Measurements from ENCODE around the gene PCAT6.
"Not testable (repeated sequence)": the region's sequence is repeated elsewhere in the genome, so short reads cannot be mapped to it uniquely, and the experiment has no call there.

The PCAT6 gene

DNA sequence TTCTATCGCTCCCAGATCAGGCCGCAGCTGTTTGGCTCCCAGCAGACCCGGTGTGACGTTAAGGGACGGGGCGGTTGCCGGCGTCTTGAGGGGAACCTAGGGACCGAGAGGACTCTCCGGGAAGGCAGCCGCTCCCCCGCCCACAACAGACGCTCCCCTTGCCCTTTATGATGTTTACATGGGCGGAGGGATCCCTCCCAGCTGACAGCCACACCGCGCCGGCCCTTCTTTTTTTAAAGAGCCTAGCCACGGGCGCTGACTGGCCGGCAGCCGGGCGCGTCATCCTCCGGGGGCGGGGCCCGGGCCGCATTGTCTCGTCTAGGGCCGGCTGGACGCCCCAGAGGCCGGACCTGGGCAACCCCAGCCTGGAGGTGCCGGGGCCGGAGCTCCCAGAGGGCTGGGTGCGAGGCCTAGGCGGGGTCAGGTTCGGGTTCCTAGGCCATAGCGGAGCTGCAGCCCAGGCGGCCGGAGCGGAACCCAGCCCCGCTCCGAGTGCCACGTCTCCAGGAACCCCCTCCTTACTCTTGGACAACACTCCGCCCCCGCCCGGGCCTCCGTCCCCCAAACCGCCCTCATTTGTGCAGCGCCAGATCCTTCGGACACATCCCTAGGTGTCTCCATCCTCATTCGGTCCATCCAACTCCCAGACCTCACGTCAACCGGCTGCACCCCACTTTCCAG lies at the start of gene PCAT6:
PCAT6 (plus strand) TSS at position 340 of the 681 bp plus-strand sequence.
- Histone ChIP-seq H3K9me3 (ENCODE audit: control insufficient read depth in 2 of 2, low read length in 2 of 2) (no peaks in the 10 kb centered on the region), H3K4me3 (ENCODE audit: low read length in 2 of 2) (peak within 1 kb of the TSS; percentile 80 to 91), H3K27me3 (ENCODE audit: control insufficient read depth in 2 of 2, insufficient read depth in 2 of 2, low read length in 2 of 2) (no peaks in the 10 kb centered on the region), H3K4me1 (ENCODE audit: control insufficient read depth in 2 of 2, insufficient read depth in 2 of 2, low read length in 2 of 2) (peaks cover 16 to 40% of the 10 kb centered on the region in 2 donors), H3K36me3 (ENCODE audit: control insufficient read depth in 2 of 2, insufficient read depth in 2 of 2, low read length in 2 of 2) (no peaks in the 10 kb centered on the region), H3K27ac (ENCODE audit: low read depth in 2 of 2, low read length in 2 of 2) (peak within 1 kb of the TSS; percentile 77 to 91), H3K9ac (ENCODE audit: low read depth in 1 of 2, low read length in 2 of 2) (peak within 1 kb of the TSS; percentile 75 to 83)

DNA sequence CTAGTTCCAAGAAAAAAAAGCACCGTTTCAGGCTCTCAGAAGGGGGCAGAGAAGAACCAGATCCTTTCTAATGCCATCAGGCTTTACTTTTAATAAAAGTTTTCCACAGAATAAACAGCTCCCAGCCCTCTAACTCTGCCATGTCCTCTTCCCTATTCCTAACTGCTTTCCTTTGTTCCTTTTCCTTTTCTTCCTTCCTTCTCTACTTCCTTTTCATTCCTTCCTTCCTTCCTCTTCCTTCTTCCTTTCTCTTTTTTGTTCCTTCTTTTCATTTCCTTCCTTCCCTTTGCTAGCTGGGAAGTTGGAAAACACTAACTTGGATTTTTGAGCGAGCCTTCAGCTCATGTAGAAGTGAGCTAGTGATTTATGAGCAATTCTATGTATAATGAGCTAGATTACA lies 48.7 kb upstream of the PCAT6 start:
- H3K36me3 ChIP-seq (ENCODE audit: control insufficient read depth in 2 of 2, insufficient read depth in 2 of 2, low read length in 2 of 2) = peaks cover 57 to 76% of the 10 kb centered on the region in 2 donors
- no peak overlapping the region for H3K27ac ChIP-seq (ENCODE audit: low read depth in 2 of 2, low read length in 2 of 2)
- H3K4me1 ChIP-seq (ENCODE audit: control insufficient read depth in 2 of 2, insufficient read depth in 2 of 2, low read length in 2 of 2) = no peaks in the 10 kb centered on the region
- H3K9ac ChIP-seq (ENCODE audit: low read depth in 1 of 2, low read length in 2 of 2) = no peak overlapping the region
- H3K27me3 ChIP-seq (ENCODE audit: control insufficient read depth in 2 of 2, insufficient read depth in 2 of 2, low read length in 2 of 2) = no peaks in the 10 kb centered on the region
- H3K9me3 ChIP-seq (ENCODE audit: control insufficient read depth in 2 of 2, low read length in 2 of 2) = no peaks in the 10 kb centered on the region
- no peak overlapping the region for H3K4me3 ChIP-seq (ENCODE audit: low read length in 2 of 2)

DNA sequence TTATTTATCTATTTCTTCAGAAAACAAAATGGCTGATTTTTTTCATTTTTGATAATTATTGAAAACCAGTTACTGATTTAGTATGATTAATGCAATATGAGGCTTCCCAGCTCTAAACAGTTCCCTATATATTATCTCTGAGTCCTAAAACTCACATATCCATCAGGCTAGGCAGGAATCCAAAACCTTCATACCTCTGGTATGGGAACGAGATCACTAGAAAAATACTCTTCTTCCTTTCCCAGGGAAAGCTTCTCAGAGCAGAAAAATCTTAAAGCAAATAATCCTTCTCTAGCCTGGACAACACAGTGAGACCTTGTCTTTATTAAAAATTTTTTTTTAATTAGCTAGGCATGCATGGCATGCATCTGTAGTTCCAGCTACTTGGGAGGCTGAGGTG lies 45.0 kb upstream of the PCAT6 start:
- no peak overlapping the region for H3K27ac ChIP-seq (ENCODE audit: low read depth in 2 of 2, low read length in 2 of 2)
- no peak overlapping the region for H3K9ac ChIP-seq (ENCODE audit: low read depth in 1 of 2, low read length in 2 of 2)
- no peaks in the 10 kb centered on the region for H3K9me3 ChIP-seq (ENCODE audit: control insufficient read depth in 2 of 2, low read length in 2 of 2)
- H3K4me3 ChIP-seq (ENCODE audit: low read length in 2 of 2) = no peak overlapping the region
- H3K36me3 ChIP-seq (ENCODE audit: control insufficient read depth in 2 of 2, insufficient read depth in 2 of 2, low read length in 2 of 2) = peaks cover 39 to 58% of the 10 kb centered on the region in 2 donors
- no peaks in the 10 kb centered on the region for H3K27me3 ChIP-seq (ENCODE audit: control insufficient read depth in 2 of 2, insufficient read depth in 2 of 2, low read length in 2 of 2)
- no peaks in the 10 kb centered on the region for H3K4me1 ChIP-seq (ENCODE audit: control insufficient read depth in 2 of 2, insufficient read depth in 2 of 2, low read length in 2 of 2)

DNA sequence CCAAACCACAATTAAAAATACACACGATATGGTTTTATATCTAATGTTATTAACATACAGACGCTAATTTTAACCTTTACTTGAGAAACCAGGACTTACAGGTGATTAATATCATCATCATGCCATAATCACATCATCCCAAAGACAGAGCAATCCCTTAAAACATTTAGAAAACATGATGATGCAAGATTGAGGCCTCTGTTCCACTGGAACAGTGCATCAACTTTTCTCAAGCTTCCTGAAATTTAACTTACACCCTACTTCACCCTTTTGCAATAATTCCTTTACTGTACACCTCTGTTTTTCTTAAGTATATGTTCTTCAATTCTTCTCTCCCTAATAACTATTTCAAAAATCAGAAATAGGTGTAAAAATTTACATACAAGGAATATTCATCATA lies 40.6 kb upstream of the PCAT6 start:
- Histone ChIP-seq H3K9me3 (ENCODE audit: control insufficient read depth in 2 of 2, low read length in 2 of 2) (no peaks in the 10 kb centered on the region), H3K27me3 (ENCODE audit: control insufficient read depth in 2 of 2, insufficient read depth in 2 of 2, low read length in 2 of 2) (no peaks in the 10 kb centered on the region), H3K27ac (ENCODE audit: low read depth in 2 of 2, low read length in 2 of 2) (no peak overlapping the region), H3K9ac (ENCODE audit: low read depth in 1 of 2, low read length in 2 of 2) (no peak overlapping the region), H3K4me1 (ENCODE audit: control insufficient read depth in 2 of 2, insufficient read depth in 2 of 2, low read length in 2 of 2) (no peaks in the 10 kb centered on the region), H3K36me3 (ENCODE audit: control insufficient read depth in 2 of 2, insufficient read depth in 2 of 2, low read length in 2 of 2) (peaks cover 22 to 47% of the 10 kb centered on the region in 2 donors), H3K4me3 (ENCODE audit: low read length in 2 of 2) (no peak overlapping the region)

DNA sequence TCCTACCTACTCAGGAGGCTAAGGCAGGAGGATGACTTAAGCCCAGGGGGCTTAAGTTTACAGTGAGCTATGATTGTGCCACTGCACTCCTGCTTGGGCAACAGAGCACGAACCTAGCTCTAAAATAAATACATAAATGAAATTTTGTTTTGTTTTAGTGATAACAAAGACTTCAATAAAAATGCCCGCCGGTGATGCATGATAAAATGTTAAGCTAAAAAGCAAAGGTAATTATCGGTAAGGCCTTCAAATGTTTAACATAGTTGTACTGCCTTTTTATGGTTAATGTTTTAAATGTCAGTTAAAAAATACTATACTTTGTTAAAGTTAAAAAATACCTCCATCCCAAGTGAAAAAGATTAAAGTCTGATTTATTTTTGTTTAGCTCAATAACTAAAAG lies 29.6 kb upstream of the PCAT6 start:
- Histone ChIP-seq H3K9ac (ENCODE audit: low read depth in 1 of 2, low read length in 2 of 2) (no peak overlapping the region), H3K4me3 (ENCODE audit: low read length in 2 of 2) (no peak overlapping the region)

DNA sequence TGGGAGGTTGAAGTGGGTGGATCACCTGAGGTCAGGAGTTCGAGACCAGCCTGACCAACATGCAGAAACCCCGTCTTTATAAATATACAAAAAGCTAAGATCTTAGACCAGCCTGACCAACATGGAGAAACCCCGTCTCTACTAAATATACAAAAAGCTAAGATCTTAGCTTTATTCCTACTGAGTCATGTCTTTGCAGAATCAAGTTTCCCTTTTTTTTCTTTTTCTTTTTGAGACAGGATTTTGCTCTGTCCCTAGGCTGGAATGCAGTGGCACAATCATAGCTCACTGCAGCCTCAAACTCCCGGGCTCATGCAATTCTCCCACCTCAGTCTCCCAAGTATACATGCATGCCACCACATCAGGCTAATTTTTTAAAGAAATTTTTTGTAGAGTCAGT lies 23.9 kb upstream of the PCAT6 start:
- no peaks in the 10 kb centered on the region for H3K27me3 ChIP-seq (ENCODE audit: control insufficient read depth in 2 of 2, insufficient read depth in 2 of 2, low read length in 2 of 2)
- H3K36me3 ChIP-seq (ENCODE audit: control insufficient read depth in 2 of 2, insufficient read depth in 2 of 2, low read length in 2 of 2) = no peaks in the 10 kb centered on the region
- peaks cover 11 to 28% of the 10 kb centered on the region in 2 donors for H3K4me1 ChIP-seq (ENCODE audit: control insufficient read depth in 2 of 2, insufficient read depth in 2 of 2, low read length in 2 of 2)
- H3K9ac ChIP-seq (ENCODE audit: low read depth in 1 of 2, low read length in 2 of 2) = no peak overlapping the region
- no peaks in the 10 kb centered on the region for H3K9me3 ChIP-seq (ENCODE audit: control insufficient read depth in 2 of 2, low read length in 2 of 2)
- H3K4me3 ChIP-seq (ENCODE audit: low read length in 2 of 2) = no peak overlapping the region
- H3K27ac ChIP-seq (ENCODE audit: low read depth in 2 of 2, low read length in 2 of 2) = no peak overlapping the region

More for the DNA sequence above, 29.6 kb upstream of the PCAT6 start:
- Histone ChIP-seq H3K27ac (ENCODE audit: low read depth in 2 of 2, low read length in 2 of 2) (no peak overlapping the region), H3K9me3 (ENCODE audit: control insufficient read depth in 2 of 2, low read length in 2 of 2) (no peaks in the 10 kb centered on the region), H3K27me3 (ENCODE audit: control insufficient read depth in 2 of 2, insufficient read depth in 2 of 2, low read length in 2 of 2) (no peaks in the 10 kb centered on the region), H3K36me3 (ENCODE audit: control insufficient read depth in 2 of 2, insufficient read depth in 2 of 2, low read length in 2 of 2) (peaks cover 2 to 4% of the 10 kb centered on the region in 2 donors), H3K4me1 (ENCODE audit: control insufficient read depth in 2 of 2, insufficient read depth in 2 of 2, low read length in 2 of 2) (peaks cover 5 to 10% of the 10 kb centered on the region in 2 donors)

DNA sequence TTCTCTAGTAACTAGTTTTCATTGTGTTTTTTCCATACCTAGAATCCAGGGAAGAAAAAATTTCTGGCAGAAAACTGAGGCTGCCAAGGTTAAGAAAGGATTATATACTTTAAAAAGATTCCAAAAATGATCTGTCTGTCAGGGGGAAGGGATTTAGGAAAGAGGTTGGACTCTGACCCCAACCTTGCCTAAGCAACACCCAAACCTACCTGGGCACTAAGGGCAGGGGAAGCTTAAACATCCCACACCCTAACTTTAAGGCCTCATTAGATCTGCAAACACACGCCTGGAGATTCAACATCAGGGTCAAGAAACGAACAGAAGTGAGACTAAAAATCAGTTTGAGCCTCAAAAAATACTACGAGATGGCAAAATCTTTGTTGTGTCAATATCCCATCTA lies 22.0 kb upstream of the PCAT6 start:
- Histone ChIP-seq H3K4me3 (ENCODE audit: low read length in 2 of 2) (peak overlapping the region in 1 of 2 donors; percentile 44), H3K9ac (ENCODE audit: low read depth in 1 of 2, low read length in 2 of 2) (no peak overlapping the region), H3K9me3 (ENCODE audit: control insufficient read depth in 2 of 2, low read length in 2 of 2) (no peaks in the 10 kb centered on the region), H3K36me3 (ENCODE audit: control insufficient read depth in 2 of 2, insufficient read depth in 2 of 2, low read length in 2 of 2) (no peaks in the 10 kb centered on the region), H3K27ac (ENCODE audit: low read depth in 2 of 2, low read length in 2 of 2) (peak overlapping the region; percentile 76 to 77), H3K27me3 (ENCODE audit: control insufficient read depth in 2 of 2, insufficient read depth in 2 of 2, low read length in 2 of 2) (no peaks in the 10 kb centered on the region), H3K4me1 (ENCODE audit: control insufficient read depth in 2 of 2, insufficient read depth in 2 of 2, low read length in 2 of 2) (peaks cover 11 to 28% of the 10 kb centered on the region in 2 donors)

DNA sequence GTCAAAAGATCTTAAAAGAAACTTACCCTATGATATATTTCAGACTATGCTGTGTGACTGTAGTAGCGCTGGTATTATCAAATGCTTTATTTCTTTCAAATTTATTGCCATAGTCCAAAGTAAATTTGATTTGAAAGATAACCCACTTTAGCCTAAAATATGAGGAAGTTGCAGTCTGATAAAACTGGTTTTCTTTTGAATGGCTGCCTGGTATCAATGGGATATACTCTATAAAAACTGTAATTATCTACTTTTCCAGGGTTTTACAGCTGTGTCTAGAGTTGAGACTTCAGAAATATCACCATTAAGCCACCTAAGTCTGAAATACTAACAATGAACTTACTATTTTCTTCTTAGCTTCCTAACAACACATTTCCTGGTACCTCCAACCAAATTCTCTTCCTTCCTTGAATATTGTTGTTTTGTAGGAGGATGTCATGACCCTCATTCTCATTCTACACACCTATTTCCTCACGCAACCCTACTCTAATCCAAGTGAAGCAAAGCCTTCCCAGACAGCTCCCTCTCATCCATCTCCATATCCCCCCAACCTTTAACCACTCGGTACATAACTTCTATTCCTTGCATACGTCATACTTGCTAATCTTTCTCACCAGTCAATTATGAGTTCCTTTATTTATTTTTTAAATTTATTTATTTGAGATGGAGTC lies 19.5 kb upstream of the PCAT6 start:
- Histone ChIP-seq H3K27ac (ENCODE audit: low read depth in 2 of 2, low read length in 2 of 2) (peak overlapping the region; percentile 54 to 55), H3K27me3 (ENCODE audit: control insufficient read depth in 2 of 2, insufficient read depth in 2 of 2, low read length in 2 of 2) (no peaks in the 10 kb centered on the region), H3K36me3 (ENCODE audit: control insufficient read depth in 2 of 2, insufficient read depth in 2 of 2, low read length in 2 of 2) (no peaks in the 10 kb centered on the region), H3K4me3 (ENCODE audit: low read length in 2 of 2) (peak overlapping the region in 1 of 2 donors; percentile 41), H3K9ac (ENCODE audit: low read depth in 1 of 2, low read length in 2 of 2) (no peak overlapping the region), H3K4me1 (ENCODE audit: control insufficient read depth in 2 of 2, insufficient read depth in 2 of 2, low read length in 2 of 2) (peaks cover 14 to 34% of the 10 kb centered on the region in 2 donors), H3K9me3 (ENCODE audit: control insufficient read depth in 2 of 2, low read length in 2 of 2) (no peaks in the 10 kb centered on the region)

DNA sequence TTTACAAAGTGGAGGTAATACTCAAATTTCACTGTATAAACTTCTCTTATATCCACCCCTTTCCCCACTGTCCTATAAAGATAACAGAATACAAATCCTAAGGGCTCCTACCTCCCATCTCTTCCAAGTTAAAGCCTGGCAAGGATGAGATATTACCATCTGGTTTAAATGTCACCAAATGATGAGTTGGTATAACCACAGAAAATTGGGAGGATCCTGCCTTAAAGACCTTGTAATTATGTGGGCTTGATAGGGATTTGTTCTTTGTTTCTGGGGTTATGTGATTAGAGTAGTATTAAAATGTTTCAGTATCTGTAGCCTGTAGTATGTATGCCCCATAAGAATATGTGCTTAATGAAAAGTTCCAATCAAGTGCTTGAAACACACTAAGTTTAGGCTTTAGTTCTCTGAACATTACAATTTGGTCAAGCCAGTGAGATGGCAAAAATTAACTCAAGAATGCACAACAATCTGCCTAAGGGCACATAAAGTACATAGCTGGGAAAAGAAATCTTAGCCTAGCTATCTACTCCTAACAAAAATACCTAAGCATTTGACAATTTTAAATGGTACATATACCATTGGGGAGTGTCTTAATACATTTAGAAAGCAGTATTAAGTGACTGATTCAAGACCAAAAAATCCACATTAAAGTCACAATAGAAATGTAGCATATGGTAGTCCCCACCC lies 16.6 kb upstream of the PCAT6 start:
- no peak overlapping the region for H3K4me3 ChIP-seq (ENCODE audit: low read length in 2 of 2)
- peaks cover 0 to 2% of the 10 kb centered on the region in 2 donors for H3K36me3 ChIP-seq (ENCODE audit: control insufficient read depth in 2 of 2, insufficient read depth in 2 of 2, low read length in 2 of 2)
- H3K9ac ChIP-seq (ENCODE audit: low read depth in 1 of 2, low read length in 2 of 2) = no peak overlapping the region
- peaks cover 13 to 25% of the 10 kb centered on the region in 2 donors for H3K4me1 ChIP-seq (ENCODE audit: control insufficient read depth in 2 of 2, insufficient read depth in 2 of 2, low read length in 2 of 2)
- no peaks in the 10 kb centered on the region for H3K27me3 ChIP-seq (ENCODE audit: control insufficient read depth in 2 of 2, insufficient read depth in 2 of 2, low read length in 2 of 2)
- H3K9me3 ChIP-seq (ENCODE audit: control insufficient read depth in 2 of 2, low read length in 2 of 2) = no peaks in the 10 kb centered on the region
- no peak overlapping the region for H3K27ac ChIP-seq (ENCODE audit: low read depth in 2 of 2, low read length in 2 of 2)

DNA sequence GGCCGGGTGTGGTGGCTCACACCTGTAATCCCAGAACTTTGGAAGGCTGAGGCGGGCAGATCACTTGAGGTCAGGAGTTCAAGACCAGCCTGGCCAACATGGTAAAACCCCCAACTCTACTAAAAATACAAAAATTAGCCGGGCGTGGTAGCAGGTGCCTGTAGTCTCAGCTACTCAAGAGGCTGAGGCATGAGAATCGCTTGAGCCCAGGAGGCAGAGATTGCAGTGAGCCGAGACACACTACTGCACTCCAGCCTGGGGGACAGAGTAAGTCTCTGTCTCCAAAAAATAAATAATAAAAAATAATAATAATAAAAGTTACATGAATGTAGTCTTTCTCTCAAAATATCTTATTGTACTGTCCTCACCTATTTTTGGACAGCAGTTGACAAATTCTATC lies 15.8 kb upstream of the PCAT6 start:
- not testable (repeated sequence) for H3K27me3 ChIP-seq (ENCODE audit: control insufficient read depth in 2 of 2, insufficient read depth in 2 of 2, low read length in 2 of 2); H3K27ac ChIP-seq (ENCODE audit: low read depth in 2 of 2, low read length in 2 of 2); H3K36me3 ChIP-seq (ENCODE audit: control insufficient read depth in 2 of 2, insufficient read depth in 2 of 2, low read length in 2 of 2); H3K4me3 ChIP-seq (ENCODE audit: low read length in 2 of 2); H3K9me3 ChIP-seq (ENCODE audit: control insufficient read depth in 2 of 2, low read length in 2 of 2); H3K9ac ChIP-seq (ENCODE audit: low read depth in 1 of 2, low read length in 2 of 2)
- H3K4me1 ChIP-seq (ENCODE audit: control insufficient read depth in 2 of 2, insufficient read depth in 2 of 2, low read length in 2 of 2) = peaks cover 8 to 19% of the 10 kb centered on the region in 2 donors

All from mucosa of rectum (tissue), 2 donors.